ENCODE measurements around the gene SMARCD2. TPM values are rescaled to one million over a fixed set of nuclear protein-coding genes. Genes with fewer than 3 reads are reported as not detected.
"Not testable (repeated sequence)": the region's sequence is repeated elsewhere in the genome, so short reads cannot be mapped to it uniquely, and the experiment has no call there.

The SMARCD2 gene
- polyA plus RNA-seq, 2 of the 4 experiments (the other 2 are of a cell fraction), result 40.4 to 52.7 TPM

DNA sequence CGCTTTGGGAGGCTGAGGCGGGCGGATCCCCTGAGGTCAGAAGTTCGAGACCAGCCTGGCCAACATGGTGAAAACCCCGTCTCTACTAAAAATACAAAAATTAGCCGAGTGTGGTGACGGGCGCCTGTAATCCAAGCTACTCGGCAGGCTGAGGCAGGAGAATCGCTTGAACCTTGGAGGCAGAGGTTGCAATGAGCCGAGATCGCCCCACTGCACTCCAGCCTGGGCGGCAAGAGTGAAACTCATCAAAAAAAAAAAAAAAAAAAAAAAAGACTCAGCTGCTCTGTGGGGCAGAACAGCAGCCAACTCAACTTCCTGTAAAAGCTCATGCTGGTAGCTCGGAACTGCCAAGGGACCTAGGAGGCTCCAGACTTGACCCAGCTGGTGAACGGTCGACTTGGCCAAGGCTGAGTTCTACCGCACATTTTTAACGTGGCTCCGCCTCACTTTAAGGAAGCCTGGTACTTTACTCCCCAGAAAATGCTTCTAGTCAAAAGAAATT is 953 bp upstream of the SMARCD2 start:
- DNase-seq (ENCODE audit: low read depth in 1 of 2, low spot score in 1 of 2), result peak in 1 of 2 experiments; percentile 57
- 0 out of 2 replicates have a peak, but pooled peaks have one; percentile 57 for TF ChIP-seq HEYL (CRISPR knock-in tag; IDR thresholded peaks at IDR 0.05)
- TF ChIP-seq PHF8 (IDR thresholded peaks at IDR 0.05; ENCODE audit: borderline replicate concordance, low read depth), result 0 out of 2 replicates have a peak, but pooled peaks have one; percentile 12
- Histone ChIP-seq H3K4me2 (peak overlapping the region; percentile 80), H3K4me1 (peaks cover 30% of the 10 kb centered on the region), H3K4me3 (peak overlapping the region; percentile 89), H3K27ac (peak overlapping the region; percentile 77 to 97)
- ATAC-seq, FAIRE-seq, H3K9me3 ChIP-seq: not testable (repeated sequence)
- 17% methylated on average over 19 of the region's 19 CpGs for WGBS (ENCODE audit: missing lambda C conversion rate)
- CTCF ChIA-PET, result interaction anchor here (0.6 to 9.6 kb wide), 5 partner anchors 11 to 146 kb away, joined by 3 to 91 read pairs (median 23); partner anchors contain the start of gene FTSJ3
- POLR2A ChIA-PET, result interaction anchor here (0.5 to 1.9 kb wide), 15 partner anchors 9 to 1165 kb away, joined by 3 to 13 read pairs (median 5); partner anchors contain the start of genes CCDC47, CEP95, DDX42 and DDX5

- WGBS (ENCODE audit: missing lambda C conversion rate), result under 1% methylated on average over 14 of the region's 36 CpGs
- Histone ChIP-seq H3K4me1 (peaks cover 32% of the 10 kb centered on the region), H3K4me2 (peak overlapping the region; percentile 96), H3K4me3 (peak overlapping the region; percentile 89), H3K27ac (peak overlapping the region; percentile 94 to 97), H3K9me3 (no peaks in the 10 kb centered on the region)
- FAIRE-seq (no peak), ATAC-seq (peak; percentile 9 to 44; a peak in 4 of 6 replicates), DNase-seq (ENCODE audit: low read depth in 1 of 2, low spot score in 1 of 2) (no peak)
- ChIA-PET CTCF (interaction anchor here (1.2 to 4.3 kb wide), 4 partner anchors 9 to 24 kb away, joined by 5 to 23 read pairs (median 6); partner anchors contain the start of genes FTSJ3 and PSMC5), POLR2A (no interaction called here)
- TF ChIP-seq HES2 (IDR thresholded peaks at IDR 0.05) (no peak), POLR2AphosphoS2 (conservative IDR thresholded peaks at IDR 0.05; ENCODE audit: low read length) (no peak), REST (IDR thresholded peaks at IDR 0.05) (no peak), FOSL2 (IDR thresholded peaks at IDR 0.05) (no peak), FOSL2 (CRISPR knock-in tag; IDR thresholded peaks at IDR 0.05) (no peak), NR3C1 (IDR thresholded peaks at IDR 0.05) (no peak), ATOH8 (CRISPR knock-in tag; IDR thresholded peaks at IDR 0.05; ENCODE audit: low read depth) (no peak), CBX8 (IDR thresholded peaks at IDR 0.05) (no peak), EHF (CRISPR knock-in tag; IDR thresholded peaks at IDR 0.05) (no peak), MAZ (IDR thresholded peaks at IDR 0.05; ENCODE audit: borderline replicate concordance, low read depth, low read length) (no peak), NPAS2 (CRISPR knock-in tag; IDR thresholded peaks at IDR 0.05; ENCODE audit: borderline replicate concordance) (no peak), HDAC2 (IDR thresholded peaks at IDR 0.05) (no peak), RAD21 (conservative IDR thresholded peaks at IDR 0.05 in 1 of 2, IDR thresholded peaks at IDR 0.05 in 1 of 2) (no peak)
- TF ChIP-seq, protein P1, sequence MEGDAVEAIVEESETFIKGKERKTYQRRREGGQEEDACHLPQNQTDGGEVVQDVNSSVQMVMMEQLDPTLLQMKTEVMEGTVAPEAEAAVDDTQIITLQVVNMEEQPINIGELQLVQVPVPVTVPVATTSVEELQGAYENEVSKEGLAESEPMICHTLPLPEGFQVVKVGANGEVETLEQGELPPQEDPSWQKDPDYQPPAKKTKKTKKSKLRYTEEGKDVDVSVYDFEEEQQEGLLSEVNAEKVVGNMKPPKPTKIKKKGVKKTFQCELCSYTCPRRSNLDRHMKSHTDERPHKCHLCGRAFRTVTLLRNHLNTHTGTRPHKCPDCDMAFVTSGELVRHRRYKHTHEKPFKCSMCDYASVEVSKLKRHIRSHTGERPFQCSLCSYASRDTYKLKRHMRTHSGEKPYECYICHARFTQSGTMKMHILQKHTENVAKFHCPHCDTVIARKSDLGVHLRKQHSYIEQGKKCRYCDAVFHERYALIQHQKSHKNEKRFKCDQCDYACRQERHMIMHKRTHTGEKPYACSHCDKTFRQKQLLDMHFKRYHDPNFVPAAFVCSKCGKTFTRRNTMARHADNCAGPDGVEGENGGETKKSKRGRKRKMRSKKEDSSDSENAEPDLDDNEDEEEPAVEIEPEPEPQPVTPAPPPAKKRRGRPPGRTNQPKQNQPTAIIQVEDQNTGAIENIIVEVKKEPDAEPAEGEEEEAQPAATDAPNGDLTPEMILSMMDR (IDR thresholded peaks at IDR 0.05), result no peak
- TF ChIP-seq, protein P2, sequence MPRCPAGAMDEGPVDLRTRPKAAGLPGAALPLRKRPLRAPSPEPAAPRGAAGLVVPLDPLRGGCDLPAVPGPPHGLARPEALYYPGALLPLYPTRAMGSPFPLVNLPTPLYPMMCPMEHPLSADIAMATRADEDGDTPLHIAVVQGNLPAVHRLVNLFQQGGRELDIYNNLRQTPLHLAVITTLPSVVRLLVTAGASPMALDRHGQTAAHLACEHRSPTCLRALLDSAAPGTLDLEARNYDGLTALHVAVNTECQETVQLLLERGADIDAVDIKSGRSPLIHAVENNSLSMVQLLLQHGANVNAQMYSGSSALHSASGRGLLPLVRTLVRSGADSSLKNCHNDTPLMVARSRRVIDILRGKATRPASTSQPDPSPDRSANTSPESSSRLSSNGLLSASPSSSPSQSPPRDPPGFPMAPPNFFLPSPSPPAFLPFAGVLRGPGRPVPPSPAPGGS (IDR thresholded peaks at IDR 0.05), result no peak
- TF ChIP-seq, protein P3, sequence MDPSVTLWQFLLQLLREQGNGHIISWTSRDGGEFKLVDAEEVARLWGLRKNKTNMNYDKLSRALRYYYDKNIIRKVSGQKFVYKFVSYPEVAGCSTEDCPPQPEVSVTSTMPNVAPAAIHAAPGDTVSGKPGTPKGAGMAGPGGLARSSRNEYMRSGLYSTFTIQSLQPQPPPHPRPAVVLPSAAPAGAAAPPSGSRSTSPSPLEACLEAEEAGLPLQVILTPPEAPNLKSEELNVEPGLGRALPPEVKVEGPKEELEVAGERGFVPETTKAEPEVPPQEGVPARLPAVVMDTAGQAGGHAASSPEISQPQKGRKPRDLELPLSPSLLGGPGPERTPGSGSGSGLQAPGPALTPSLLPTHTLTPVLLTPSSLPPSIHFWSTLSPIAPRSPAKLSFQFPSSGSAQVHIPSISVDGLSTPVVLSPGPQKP (IDR thresholded peaks at IDR 0.05; ENCODE audit: low read depth, low read length), result no peak
Measured at GRCh38 chr17:63842173-63842539, 329 bp downstream of the SMARCD2 start.

Measured in A549 (cell line).